HCT116 (cell line): ENCODE data around the gene GNRH2. TPM values are rescaled to one million over a fixed set of nuclear protein-coding genes. Genes with fewer than 3 reads are reported as not detected.

Experiments used
- ATAC-seq: fragments of 200-7000 bp; cut with Tn5 transposase; 2 replicates; pipeline ENCODE4 v1.9.1; 2020; ENCODE audit warnings: mild to moderate bottlenecking, moderate library complexity
- BruUV-seq: library from RNA; stranded (reverse); fragments of 400-500 nt; replicated peaks from 2 replicates; lab custom pipeline; 2021; lab: Mats Ljungman, UMichigan
- CTCF ChIA-PET: fragments of 300-600 bp; sonication (Branson Sonifier 250); formaldehyde crosslinking; loops from one replicate; lab custom pipeline; 2021; ENCODE audit warnings: antibody characterized with exemption; lab: Charles Lee
- POLR2A ChIA-PET: fragments of 300-600, 350-600 bp; sonication (Branson Sonifier 250); formaldehyde crosslinking; loops from one replicate; lab custom pipeline; 2021; ENCODE audit warnings: antibody characterized with exemption; lab: Charles Lee
- RAD21 ChIA-PET, 2 experiments: fragments of 300-600 bp; sonication (Branson Sonifier 250); formaldehyde crosslinking; loops; one replicate each; lab custom pipeline; 2023; ENCODE audit warnings: low total read pairs in 2 of 2; ENCODE audit not compliant: uncharacterized antibody in 2 of 2, unreplicated experiment in 2 of 2, low non-redundant PET in 1 of 2; lab: Charles Lee
- DNase-seq: peaks from one replicate; pipeline ENCODE4 v3.0.0-alpha.2; 2010; ENCODE audit warnings: low read depth, low spot score
- H2AFZ ChIP-seq: fragments of 200-600 bp; shearing (Covaris generic), sonication (generic); 2 replicates; pipeline ENCODE4 v1.6.1; 2017; ENCODE audit warnings: low read depth, mixed run types, mixed read lengths, antibody characterized with exemption, low read length; ENCODE audit not compliant: poor library complexity, severe bottlenecking
- H3K27ac ChIP-seq: 2 replicates; pipeline ENCODE4 v1.5.1; 2012; ENCODE audit warnings: low read depth, low read length
- H3K27me3 ChIP-seq: fragments of 200-600 bp; sonication (generic); 2 replicates; pipeline ENCODE4 v1.6.1; 2016; ENCODE audit warnings: mixed run types, low read length, mixed read lengths; ENCODE audit not compliant: insufficient read depth
- H3K36me3 ChIP-seq, 2 experiments: fragments of 200-500 bp in 1 of 2; fragments of 200-600 bp in 1 of 2; sonication (Bioruptor generic) in 1 of 2; sonication (generic) in 1 of 2; 2 replicates each; pipeline versions ENCODE4 v1.5.1 to v1.6.1; 2014 to 2016; ENCODE audit warnings: low read length in 2 of 2, inconsistent platforms in 1 of 2, mixed read lengths in 1 of 2, mixed run types in 1 of 2; ENCODE audit not compliant: insufficient read depth in 2 of 2, control insufficient read depth in 1 of 2
- H3K4me1 ChIP-seq, 2 experiments: fragments of 200-600 bp in 1 of 2; sonication (generic) in 1 of 2; 2 replicates each; pipeline versions ENCODE4 v1.5.1 to v1.6.1; 2012 to 2017; ENCODE audit warnings: low read length in 2 of 2, inconsistent platforms in 1 of 2, mild to moderate bottlenecking in 1 of 2, mixed read lengths in 1 of 2, mixed run types in 1 of 2, moderate library complexity in 1 of 2; ENCODE audit not compliant: insufficient read depth in 2 of 2, control insufficient read depth in 1 of 2
- H3K4me2 ChIP-seq: fragments of 200-600 bp; sonication (generic); 2 replicates; pipeline ENCODE4 v1.6.1; 2017; ENCODE audit warnings: mixed run types, low read length, mixed read lengths
- H3K4me3 ChIP-seq, 2 experiments: fragments of 200-600 bp in 1 of 2; sonication (generic) in 1 of 2; replicated peaks in 1 of 2; 2 replicates each; pipeline ENCODE4 v1.5.1; 2011 to 2016; ENCODE audit warnings: low read length in 2 of 2, control low read depth in 1 of 2, low read depth in 1 of 2, mild to moderate bottlenecking in 1 of 2, mixed read lengths in 1 of 2, mixed run types in 1 of 2
- H3K79me2 ChIP-seq: fragments of 200-600 bp; sonication (generic); 2 replicates; pipeline ENCODE4 v1.6.1; 2017; ENCODE audit warnings: mild to moderate bottlenecking, mixed run types, low read length, moderate library complexity, mixed read lengths; ENCODE audit not compliant: insufficient read depth
- H3K9ac ChIP-seq: fragments of 200-600 bp; sonication (generic); 2 replicates; pipeline ENCODE4 v1.6.1; 2016; ENCODE audit warnings: low read length, mixed read lengths
- H3K9me2 ChIP-seq: fragments of 200-600 bp; sonication (generic), shearing (Covaris generic); 2 replicates; pipeline ENCODE4 v1.6.1; 2017; ENCODE audit warnings: mixed run types, mild to moderate bottlenecking, moderate library complexity; ENCODE audit not compliant: insufficient read depth
- H3K9me3 ChIP-seq, 2 experiments: fragments of 200-500 bp in 1 of 2; fragments of 200-600 bp in 1 of 2; sonication (Bioruptor generic) in 1 of 2; sonication (generic) in 1 of 2; 2 replicates each; pipeline ENCODE4 v1.6.1; 2014 to 2017; ENCODE audit warnings: low read length in 2 of 2, mixed read lengths in 2 of 2, inconsistent platforms in 1 of 2, low read depth in 1 of 2, mild to moderate bottlenecking in 1 of 2, mixed run types in 1 of 2, moderate library complexity in 1 of 2; ENCODE audit not compliant: control insufficient read depth in 1 of 2, insufficient read depth in 1 of 2
- H4K20me1 ChIP-seq: fragments of 200-600 bp; sonication (generic), shearing (Covaris generic); 2 replicates; pipeline ENCODE4 v1.6.1; 2017; ENCODE audit warnings: mixed run types, mild to moderate bottlenecking, moderate library complexity; ENCODE audit not compliant: insufficient read depth
- CEBPB ChIP-seq: IDR thresholded peaks from 2 replicates; pipeline ENCODE4 v1.6.1; 2012; ENCODE audit warnings: low read depth
- EGR1 ChIP-seq: IDR thresholded peaks from 2 replicates; pipeline ENCODE4 v1.6.1; 2012; ENCODE audit warnings: low read depth
- ELF1 ChIP-seq: IDR thresholded peaks from 2 replicates; pipeline ENCODE4 v1.6.1; 2012; ENCODE audit warnings: low read depth, borderline replicate concordance
- EZH2phosphoT487 ChIP-seq: fragments of 200-600 bp; IDR thresholded peaks from 2 replicates; pipeline ENCODE4 v1.6.1; 2018; ENCODE audit warnings: antibody characterized with exemption, borderline replicate concordance
- POLR2AphosphoS5 ChIP-seq: IDR thresholded peaks from 2 replicates; pipeline ENCODE4 v1.6.1; 2011; ENCODE audit warnings: mild to moderate bottlenecking, low read depth, low read length, moderate library complexity
- SRF ChIP-seq: IDR thresholded peaks from 2 replicates; pipeline ENCODE4 v1.6.1; 2012; ENCODE audit warnings: low read depth
- intact Hi-C: fragments of 100-400 bp; cut with micrococcal nuclease; formaldehyde crosslinking; loops from 2 replicates; pipeline ENCODE4 v1.10.0; 2022
- total RNA-seq: library from RNA; stranded (reverse); gene quantifications from one replicate; pipeline ENCODE4 v1.2.1, GENCODE V29; 2021; ENCODE audit not compliant: unreplicated experiment
- TF ChIP-seq, protein P1 (sequence below), 3 experiments: fragments of 200-600 bp in 1 of 3; sonication (generic) in 1 of 3; IDR thresholded peaks in 2 of 3; conservative IDR thresholded peaks in 1 of 3; 2 replicates each; pipeline ENCODE4 v1.5.1; 2012 to 2017; ENCODE audit warnings: low read depth in 2 of 3, low read length in 2 of 3, antibody characterized with exemption in 1 of 3, borderline replicate concordance in 1 of 3, control low read depth in 1 of 3, mild to moderate bottlenecking in 1 of 3, mixed read lengths in 1 of 3, mixed run types in 1 of 3, moderate library complexity in 1 of 3; ENCODE audit not compliant: insufficient read depth in 1 of 3
- TF ChIP-seq, protein P2 (sequence below): IDR thresholded peaks from 2 replicates; pipeline ENCODE4 v1.6.1; 2012

The GNRH2 gene
- total RNA-seq, 1 experiment from 2014 or later = 0.32 TPM

DNA sequence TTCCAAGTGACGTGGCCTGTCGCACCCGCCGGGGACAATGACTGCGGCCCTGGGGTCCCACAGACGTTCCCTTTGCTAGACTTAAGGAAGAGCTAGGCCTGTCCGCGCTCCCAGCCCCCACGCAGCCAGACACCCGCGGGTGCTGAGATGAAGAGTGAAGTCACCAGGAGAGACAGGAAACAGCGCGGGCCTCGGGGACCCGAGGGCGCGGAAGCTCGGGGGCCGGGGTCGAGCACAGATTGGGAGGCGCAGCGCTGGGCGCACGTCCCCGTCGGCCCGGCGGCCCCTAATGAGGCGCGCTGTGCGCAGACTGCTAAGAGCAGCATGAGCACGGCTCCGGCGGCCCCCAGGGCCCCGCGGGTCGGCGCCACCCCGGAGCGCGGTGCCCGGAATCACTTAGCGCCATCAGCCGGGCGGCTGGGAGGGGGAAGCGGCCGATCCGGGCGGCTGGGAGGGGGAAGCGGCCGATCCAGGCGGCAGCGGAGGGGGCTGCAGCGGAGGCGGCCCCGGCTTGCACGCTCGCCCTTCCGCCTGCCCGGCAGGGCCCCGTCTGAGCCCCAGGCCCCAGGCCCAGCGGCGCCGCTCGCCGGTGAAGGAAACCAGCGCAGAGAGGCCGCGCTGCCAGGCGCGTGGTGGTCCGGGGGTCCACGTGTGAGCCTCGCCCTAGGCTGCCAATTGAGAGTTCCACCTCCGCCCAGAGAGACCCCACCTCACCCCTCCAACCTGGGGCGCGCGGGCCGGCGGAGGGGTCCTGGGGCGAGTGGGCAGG, 49.4 kb downstream of the GNRH2 start:
- H3K36me3 ChIP-seq = no peaks in the 10 kb centered on the region
- no peak for ATAC-seq
- H2AFZ ChIP-seq = no peak overlapping the region
- no peaks in the 10 kb centered on the region for H3K79me2 ChIP-seq
- CTCF ChIA-PET = interaction anchor here (1.2 kb wide), 1 partner anchor 39 kb away, joined by 3 read pairs; no protein-coding TSS in a partner anchor
- no peaks in the 10 kb centered on the region for H3K9me2 ChIP-seq
- no peak overlapping the region for H3K4me3 ChIP-seq
- no peaks in the 10 kb centered on the region for H3K27me3 ChIP-seq
- no peak overlapping the region for H3K4me2 ChIP-seq
- no peak overlapping the region for H3K9ac ChIP-seq
- intact Hi-C loops = no loop called here
- no TSS peak for BruUV-seq
- H4K20me1 ChIP-seq = no peaks in the 10 kb centered on the region
- H3K9me3 ChIP-seq = no peaks in the 10 kb centered on the region
- TF ChIP-seq POLR2AphosphoS5 (no peak), SRF (no peak), EGR1 (no peak), EZH2phosphoT487 (no peak), ELF1 (no peak), CEBPB (no peak)
- TF ChIP-seq, protein P1, sequence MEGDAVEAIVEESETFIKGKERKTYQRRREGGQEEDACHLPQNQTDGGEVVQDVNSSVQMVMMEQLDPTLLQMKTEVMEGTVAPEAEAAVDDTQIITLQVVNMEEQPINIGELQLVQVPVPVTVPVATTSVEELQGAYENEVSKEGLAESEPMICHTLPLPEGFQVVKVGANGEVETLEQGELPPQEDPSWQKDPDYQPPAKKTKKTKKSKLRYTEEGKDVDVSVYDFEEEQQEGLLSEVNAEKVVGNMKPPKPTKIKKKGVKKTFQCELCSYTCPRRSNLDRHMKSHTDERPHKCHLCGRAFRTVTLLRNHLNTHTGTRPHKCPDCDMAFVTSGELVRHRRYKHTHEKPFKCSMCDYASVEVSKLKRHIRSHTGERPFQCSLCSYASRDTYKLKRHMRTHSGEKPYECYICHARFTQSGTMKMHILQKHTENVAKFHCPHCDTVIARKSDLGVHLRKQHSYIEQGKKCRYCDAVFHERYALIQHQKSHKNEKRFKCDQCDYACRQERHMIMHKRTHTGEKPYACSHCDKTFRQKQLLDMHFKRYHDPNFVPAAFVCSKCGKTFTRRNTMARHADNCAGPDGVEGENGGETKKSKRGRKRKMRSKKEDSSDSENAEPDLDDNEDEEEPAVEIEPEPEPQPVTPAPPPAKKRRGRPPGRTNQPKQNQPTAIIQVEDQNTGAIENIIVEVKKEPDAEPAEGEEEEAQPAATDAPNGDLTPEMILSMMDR (IDR thresholded peaks at IDR 0.05 in 2 of 3, conservative IDR thresholded peaks at IDR 0.05 in 1 of 3; ENCODE audit: borderline replicate concordance in 1 of 3, insufficient read depth in 1 of 3, low read depth in 2 of 3, low read length in 2 of 3) = no peak
- TF ChIP-seq, protein P2, sequence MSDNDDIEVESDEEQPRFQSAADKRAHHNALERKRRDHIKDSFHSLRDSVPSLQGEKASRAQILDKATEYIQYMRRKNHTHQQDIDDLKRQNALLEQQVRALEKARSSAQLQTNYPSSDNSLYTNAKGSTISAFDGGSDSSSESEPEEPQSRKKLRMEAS = no peak
- TF ChIP-seq, all 23 proteins: peak for 0
- ChIA-PET POLR2A (no interaction called here), RAD21 (no interaction called here)
- H3K27ac ChIP-seq = no peak overlapping the region
- no peaks in the 10 kb centered on the region for H3K4me1 ChIP-seq
- DNase-seq = no peak
